HG02610 (cell line): Measurements from ENCODE around the gene GJC2.
"Not testable (repeated sequence)": the region's sequence is repeated elsewhere in the genome, so short reads cannot be mapped to it uniquely, and the experiment has no call there.

Experiments used
- ATAC-seq: cut with Tn5 transposase; IDR thresholded peaks from one replicate; pipeline ENCODE4 v1.9.1; 2021; ENCODE audit warnings: mild to moderate bottlenecking, moderate library complexity; ENCODE audit not compliant: unreplicated experiment

GJC2 gene

DNA sequence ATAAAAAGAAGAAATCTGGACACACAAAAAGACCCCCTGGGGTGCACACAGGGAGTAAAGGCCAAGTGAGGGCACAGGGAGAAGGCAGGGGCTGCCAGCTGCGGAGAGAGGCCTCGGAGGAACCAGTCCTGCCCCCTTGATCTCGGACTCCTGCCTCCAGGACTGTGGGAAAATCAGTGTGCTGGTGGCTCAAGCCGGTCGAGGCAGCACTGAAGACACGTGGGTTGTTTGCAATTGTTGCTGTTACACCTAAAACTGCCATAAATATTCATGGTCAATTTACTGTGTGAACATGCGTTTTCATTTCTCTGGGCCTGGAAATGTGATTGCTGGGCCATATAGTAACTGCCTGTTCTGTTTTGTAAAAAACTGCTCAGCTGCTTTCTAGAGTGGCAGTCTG lies 34.4 kb downstream of the GJC2 start:
- ATAC-seq: no peak

DNA sequence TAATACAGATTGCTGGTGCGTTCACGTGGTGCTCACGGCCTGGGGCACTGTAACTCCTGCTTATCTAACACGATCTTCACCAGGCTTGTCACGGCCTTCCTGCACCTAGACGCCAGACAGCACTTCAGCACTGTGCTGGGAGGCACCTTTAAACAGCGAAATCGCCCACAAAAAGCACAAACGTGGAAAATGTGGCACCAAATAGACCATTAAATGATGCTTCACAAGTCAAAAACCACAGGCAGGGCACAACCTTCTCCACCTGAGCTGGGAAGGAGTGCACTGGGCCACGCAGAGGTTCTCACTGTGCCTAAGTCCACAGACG lies 35.9 kb downstream of the GJC2 start:
- ATAC-seq: no peak

DNA sequence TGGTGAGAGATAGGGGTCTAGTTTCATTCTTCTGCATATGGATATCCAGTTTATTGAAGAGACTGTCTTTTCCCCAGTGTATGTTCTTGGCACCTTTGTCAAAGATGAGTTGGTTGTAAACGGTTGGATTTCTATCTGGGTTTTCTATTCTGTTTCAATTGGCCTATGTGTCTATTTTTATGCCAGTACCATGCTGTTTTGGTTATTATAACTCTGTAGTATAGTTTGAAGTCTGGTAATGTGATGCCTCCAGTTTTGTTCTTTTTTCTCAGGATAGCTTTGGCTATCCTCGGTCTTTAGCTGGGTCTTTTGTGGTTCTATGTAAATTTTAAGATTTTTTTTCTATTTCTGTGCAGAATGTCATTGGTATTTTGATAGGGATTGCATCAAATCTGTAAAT lies 38.5 kb downstream of the GJC2 start:
- ATAC-seq: not testable (repeated sequence)

DNA sequence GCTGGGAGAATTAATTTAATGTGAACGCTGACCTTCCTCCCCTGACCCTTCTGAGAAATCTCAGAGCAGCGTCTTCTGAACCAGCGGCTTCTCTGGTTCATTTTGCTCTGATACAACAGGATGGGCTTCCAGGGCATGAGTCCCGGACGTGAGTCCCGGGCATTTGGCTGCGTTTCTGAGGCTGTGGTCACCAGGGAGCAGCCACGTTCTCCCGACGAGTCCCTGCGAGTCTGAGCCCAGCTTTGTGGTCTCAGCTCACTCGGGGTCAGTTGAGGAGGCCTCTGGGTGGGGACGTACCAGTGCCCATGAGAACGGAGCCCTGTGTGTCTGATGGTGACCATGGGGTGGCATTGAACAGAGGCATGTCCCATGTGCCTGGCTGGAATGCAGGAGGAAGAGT lies 40.5 kb downstream of the GJC2 start:
- no peak for ATAC-seq

DNA sequence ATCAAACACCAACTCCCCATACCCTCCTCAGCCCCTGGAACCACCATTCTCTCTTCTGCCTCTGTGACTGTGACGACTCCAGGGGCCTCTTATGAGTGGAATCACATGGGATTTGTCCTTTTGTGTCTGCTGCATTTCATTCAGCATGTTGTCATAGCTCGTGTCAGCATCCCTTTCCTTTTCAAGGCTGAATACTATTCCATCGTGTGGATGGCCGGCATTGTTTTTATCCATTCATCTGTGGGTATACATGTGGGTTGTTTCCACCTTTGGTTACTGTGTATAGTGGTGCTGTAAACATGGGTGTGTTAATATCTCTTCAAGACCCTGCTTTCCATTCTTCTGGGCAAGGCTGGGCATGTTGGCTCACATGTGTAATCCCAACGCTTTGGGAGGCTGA lies 41.0 kb downstream of the GJC2 start:
- ATAC-seq: no peak

DNA sequence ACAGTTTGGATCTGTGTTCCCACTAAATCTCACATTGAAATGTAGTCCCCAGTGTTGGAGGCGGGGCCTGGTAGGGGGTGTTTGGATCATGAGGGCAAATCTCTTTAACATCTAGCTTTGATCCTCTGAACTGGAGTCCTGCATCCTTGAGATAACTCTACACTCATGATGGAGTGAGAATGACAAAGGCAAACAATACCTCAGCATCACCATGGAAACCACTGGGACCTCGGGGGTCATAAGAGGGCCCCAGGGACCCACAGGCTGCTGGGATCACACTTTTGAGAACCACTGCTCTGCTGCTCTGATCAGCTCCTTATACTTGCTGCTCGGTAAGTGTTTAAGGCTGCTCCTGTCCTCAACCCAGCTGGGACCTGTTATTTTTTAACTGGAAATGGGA lies 44.7 kb downstream of the GJC2 start:
- no peak for ATAC-seq

DNA sequence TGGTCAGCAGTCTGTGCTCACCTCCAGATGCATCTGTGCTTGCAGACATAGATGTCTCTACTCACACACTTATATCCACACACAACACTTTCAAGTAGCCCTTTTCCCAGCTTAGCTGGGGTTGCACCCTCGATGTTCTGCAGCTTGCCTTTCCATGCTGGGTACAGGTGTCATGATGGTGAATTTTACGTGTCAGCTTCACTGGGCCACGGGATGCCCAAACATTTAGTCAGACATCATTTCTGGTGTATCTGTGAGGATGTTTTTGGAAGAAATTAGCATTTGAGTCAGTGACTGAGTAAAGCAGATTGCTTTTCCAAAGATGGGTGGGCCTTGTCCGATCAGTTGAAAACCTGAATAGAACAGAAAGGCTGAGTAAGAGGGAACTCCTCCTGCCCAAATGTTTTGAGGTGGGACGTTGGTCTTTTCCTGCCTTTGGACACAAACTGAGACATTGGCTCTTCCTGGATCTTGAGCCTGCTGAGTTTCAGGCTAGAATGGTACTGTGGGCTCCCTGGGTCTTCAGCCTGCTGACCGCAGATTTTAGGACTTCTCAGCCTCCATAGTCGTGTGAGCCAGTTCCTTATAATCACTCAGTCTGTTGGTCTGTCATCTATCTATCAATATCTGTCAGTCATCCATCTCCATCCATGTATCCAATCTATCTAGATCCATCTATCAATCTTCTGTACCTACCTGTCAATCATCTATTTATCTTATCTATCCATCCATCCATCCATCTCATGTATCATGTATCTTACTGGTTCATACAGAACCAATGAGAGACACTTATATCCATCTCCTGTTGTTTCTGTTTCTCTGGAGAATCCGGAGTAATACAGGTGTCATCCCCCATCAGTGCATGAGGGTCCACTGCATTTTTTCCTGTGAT lies 45.4 kb downstream of the GJC2 start:
- no peak for ATAC-seq

DNA sequence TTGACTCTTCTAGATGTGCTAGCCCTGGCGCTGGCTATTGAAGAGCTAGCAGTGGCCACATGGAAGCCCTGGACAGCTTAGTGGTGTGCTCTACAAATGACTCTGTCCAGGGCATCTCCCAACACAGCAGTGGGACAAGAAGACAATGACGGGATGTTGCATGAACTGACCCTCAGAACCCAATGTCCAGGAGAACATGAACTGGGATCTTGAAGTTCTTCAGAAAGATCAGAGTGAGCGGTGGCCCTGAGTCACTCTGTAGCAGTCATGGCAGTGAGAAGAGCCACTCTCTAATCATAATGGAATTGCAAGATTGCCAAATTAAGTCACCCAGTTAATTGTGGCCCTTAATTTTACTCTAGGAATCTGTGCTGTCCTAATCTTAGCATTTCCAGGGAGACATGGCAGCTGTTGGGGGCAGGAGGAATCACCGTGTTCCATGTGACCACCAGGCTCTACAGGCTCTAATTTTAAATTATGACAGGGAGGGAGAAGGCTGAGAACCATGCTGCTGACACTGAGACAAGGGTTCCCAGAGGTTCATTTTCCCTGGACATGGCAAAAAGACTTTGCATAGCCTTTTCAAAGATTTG lies 47.9 kb downstream of the GJC2 start:
- ATAC-seq: no peak

DNA sequence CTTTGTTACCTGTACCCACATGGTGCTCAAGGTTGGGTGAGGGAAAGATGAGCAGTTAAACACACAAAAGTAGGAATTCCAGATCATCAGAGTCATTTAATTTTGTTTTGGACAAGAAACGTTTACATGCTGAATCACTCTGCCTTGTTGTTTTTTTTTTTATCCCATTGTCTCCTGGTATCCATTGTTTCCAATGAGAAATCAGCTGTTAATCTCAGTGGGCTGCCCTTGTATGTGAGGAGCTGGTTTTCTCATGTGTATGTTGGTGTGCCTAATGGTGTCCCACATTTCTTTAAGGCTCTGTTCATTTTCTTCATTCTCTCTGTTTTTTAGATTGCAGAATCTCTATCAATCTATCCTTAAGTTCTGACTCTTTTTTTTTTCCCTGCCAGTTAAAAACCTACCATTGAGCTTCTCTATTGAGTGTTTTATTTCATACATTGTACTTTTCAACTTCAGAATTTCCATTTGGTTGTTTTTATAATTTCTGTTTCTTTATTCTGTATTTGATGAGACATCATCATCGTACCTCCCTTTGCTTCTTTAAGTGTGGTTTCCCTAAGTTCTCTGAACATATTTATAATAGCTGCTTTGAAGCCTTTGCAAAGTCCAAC lies 49.4 kb downstream of the GJC2 start:
- ATAC-seq: no peak

DNA sequence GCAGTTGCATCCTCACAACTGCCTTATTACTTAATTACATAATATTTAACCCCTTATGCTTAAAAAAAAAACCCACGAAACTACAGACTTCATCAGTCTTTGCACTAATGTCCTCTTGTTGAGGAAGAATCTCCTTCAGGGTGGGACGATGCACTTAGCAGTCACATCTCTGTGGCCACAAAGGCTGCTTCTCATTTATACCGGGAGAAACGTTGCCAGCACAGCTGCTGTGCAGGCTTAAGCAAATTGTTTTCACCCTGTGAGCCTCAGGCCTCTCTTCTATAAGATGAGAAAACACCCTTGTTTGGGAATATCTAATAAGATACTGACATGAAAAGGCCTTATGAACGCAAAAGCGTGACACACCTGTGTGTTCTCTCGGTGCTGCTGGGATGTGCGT lies 55.2 kb downstream of the GJC2 start:
- ATAC-seq: no peak

DNA sequence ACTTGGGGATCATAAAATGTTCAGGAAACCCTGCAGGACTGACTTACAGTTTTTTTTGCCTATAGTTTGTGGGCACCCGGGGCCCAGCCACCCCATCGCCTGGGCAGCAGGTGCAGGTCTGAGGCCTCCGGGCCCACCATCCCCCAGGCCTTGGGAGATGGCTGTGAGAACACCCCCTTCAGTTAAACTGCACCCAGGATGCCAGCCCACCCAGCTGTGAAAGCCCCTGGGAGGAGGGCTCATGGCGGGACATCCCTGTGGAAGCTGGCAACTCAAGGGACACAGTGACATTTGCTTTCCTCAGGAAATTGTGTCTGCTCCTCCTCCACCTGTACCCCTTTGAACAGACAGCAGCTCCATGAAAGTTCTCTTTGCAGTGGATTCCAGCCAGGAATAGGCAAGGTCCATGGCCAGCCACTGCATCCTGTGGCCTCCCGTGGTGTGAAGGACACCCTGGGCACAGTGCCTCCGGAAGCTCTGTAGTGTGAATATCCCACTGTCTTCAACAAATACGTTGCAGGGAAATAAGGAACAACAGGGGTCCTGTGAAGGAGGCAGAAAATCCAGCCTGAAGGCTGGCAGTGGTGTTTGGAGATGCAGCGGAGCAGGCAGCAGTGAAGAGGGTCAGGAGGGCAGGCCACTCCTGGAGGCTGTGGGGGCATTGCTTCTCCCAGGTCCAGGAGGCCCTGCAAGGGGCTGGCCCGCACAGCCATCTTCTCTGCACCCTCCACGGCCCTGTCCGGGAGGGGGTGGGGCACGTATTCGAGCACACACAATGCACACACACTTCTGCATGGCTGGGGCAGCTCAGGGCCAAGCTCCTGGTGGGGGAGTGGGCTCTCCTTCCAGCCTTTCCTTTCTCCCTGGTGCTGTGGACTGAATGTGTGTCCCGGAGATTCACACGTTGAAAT lies 56.1 kb downstream of the GJC2 start:
- ATAC-seq: no peak

DNA sequence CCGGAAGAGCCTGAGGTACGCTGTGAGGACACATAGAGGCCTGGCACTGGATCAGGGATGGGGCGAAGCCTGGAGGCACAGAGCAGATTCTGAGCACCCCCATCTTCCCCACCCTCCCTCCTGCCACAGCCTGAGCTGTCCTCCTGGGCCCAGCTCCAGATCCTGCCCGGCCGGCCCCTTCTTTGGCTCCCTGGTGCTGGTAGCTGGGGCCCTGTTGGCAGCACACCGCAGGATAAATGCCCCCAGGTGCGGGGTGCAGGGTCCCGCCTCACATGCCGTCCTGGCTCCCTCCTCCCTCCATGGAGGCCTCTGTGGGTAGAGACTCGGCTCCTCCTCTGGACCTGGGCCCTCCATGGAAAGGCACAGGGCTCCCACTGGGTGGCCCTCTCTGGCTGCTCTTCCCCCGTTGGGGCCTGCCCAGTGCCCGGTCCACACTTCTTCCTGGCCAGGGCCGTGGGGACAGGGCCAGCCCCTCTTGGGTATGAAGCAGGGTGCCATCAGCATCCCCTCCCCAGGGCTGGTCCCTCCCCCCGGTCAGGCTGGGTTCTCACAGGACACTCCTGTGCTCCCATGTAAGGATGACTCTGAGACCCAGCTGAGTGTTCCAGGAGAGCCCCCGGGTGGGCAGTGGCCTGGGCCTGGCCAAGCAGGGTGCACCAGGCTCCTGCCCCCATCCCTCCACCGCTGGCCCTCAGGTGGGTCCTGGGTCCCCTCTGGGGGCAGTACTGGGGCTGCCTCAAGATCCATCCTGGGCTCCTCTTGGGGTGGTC lies 57.0 kb downstream of the GJC2 start:
- ATAC-seq: no peak

DNA sequence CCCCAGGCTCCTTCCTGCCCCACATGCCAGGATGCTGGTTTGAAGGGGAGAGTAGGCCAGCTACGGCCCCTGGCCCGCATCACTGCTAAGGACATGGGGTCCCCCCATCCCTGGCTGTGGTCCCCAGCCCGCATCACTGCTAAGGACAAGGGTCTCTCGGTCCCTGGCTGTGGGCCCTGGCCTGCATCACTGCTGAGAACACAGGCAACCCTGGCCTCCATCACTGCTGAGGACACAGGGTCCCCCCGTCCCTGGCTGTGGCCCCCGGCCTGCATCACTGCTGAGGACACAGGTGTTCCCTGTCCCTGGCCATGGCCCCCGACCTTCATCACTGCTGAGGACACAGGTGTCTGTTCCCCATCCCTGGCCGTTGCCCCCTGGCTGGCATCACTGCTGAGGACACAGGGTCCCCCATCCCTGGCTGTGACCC lies 57.7 kb downstream of the GJC2 start:
- ATAC-seq: no peak

DNA sequence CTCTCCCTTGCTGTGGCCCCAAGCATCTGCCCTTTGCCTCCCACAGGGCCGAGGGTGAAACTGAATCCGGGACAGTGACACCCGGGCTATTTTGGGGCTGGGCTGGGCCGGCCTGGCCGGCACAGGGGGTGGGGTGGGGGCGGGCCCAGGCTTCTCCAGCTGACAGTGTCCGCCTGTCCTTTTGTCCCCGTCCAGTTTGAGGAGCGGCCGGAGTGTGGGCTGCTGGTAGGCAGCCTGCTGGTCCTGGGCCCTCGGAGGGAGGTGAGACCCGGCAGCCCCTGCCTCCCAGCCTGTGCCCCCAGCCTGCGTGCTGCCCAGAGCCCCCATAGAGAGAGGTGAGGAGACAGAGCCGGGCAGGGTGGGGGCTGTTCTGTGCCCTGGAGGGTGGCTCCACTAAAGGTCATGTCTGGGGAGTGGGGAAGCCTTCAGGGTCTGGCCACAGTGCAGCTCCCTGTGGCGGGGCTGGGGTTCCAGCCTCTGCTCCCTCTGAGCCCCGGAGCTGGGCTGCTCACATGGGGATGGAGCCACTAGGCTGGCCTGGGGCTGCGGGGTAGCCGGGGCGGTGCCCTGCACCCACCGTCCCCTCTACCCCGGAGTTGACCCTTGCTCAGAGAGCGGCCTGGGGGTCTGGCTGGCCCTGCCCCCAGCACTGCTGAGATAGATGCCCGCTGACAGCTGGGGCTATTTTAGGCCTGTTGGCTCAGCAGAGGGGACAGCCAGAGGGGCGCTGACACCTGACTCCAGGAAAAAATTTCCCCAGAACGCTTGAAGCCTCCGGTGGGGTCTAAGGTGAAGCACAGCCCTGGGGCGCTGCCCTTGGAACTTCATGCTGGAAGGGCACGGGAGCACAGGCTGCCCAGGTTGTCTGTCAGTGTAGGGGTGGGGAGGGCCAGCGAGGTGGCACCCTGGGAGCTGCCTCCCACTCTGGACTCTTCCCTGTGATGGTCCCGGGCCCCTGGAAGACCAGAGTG lies 58.4 kb downstream of the GJC2 start, which contains the start of gene OBSCN:
TSS of gene OBSCN (plus strand) at position 194 of the 971 bp plus-strand sequence. CDS start 3,740 bp downstream, outside the sequence.
- ATAC-seq: no peak

DNA sequence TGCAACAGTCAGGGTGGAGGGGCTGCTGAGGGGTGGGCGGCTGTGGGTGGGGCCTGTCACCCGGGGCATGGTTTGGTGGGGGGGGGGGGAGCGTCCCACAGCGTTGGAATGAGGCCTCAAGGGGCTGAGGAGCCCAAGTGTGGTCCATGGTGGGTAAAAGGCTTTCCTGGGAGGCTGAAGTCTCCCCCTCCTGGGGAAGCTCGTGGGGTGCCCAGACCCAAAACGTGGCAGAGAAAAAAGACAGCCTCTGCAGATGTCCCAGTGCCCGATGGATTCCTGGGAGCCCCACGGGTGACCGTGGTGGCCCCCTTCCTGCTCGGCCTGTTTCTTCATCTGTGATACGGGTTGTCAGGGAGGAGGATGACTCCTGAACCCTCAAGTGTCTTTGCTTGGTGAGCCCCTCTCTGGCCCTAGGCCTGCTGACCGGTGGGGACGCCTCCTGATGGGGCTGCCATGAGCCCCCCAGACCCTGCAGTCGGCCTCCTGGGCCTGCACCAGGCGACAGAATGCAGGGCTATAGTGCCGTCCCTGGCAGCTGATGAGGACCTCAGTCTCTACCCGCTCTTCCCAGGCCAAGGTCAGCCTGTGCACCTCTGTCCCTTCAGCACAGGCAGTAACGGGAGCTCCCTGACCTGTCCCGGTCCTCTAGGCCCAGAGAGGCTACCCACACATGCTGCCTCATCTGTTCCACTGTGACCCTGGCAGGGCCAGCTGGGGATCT lies 59.3 kb downstream of the GJC2 start:
- no peak for ATAC-seq
